Measurements from ENCODE around the gene PRSS36. TPM values are rescaled to one million over a fixed set of nuclear protein-coding genes. Genes with fewer than 3 reads are reported as not detected.
A peak's percentile ranks its signal among the peaks of the same experiment; 100 is the strongest.

PRSS36 gene
- total RNA-seq, 1 experiment from 2014 or later, result 1.6 TPM

- no TSS peak for BruUV-seq (replicated peaks)
- Mint-ChIP-seq H3K4me1 (ENCODE audit: low read depth, unreplicated experiment) (peaks cover 50% of the 10 kb centered on the region), H3K4me3 (ENCODE audit: low read depth, unreplicated experiment) (no peak overlapping the region), H3K27ac (ENCODE audit: unreplicated experiment) (peak overlapping the region; percentile 25), H3K9me3 (ENCODE audit: low read depth, unreplicated experiment) (no peaks in the 10 kb centered on the region), H3K27me3 (ENCODE audit: unreplicated experiment) (no peaks in the 10 kb centered on the region), H3K36me3 (ENCODE audit: insufficient read depth, unreplicated experiment) (peaks cover 66% of the 10 kb centered on the region)
- no peak for DNase-seq
- intact Hi-C loops (cut with micrococcal nuclease; ENCODE audit: unreplicated experiment), result no loop called here
- TF ChIP-seq, protein P1, sequence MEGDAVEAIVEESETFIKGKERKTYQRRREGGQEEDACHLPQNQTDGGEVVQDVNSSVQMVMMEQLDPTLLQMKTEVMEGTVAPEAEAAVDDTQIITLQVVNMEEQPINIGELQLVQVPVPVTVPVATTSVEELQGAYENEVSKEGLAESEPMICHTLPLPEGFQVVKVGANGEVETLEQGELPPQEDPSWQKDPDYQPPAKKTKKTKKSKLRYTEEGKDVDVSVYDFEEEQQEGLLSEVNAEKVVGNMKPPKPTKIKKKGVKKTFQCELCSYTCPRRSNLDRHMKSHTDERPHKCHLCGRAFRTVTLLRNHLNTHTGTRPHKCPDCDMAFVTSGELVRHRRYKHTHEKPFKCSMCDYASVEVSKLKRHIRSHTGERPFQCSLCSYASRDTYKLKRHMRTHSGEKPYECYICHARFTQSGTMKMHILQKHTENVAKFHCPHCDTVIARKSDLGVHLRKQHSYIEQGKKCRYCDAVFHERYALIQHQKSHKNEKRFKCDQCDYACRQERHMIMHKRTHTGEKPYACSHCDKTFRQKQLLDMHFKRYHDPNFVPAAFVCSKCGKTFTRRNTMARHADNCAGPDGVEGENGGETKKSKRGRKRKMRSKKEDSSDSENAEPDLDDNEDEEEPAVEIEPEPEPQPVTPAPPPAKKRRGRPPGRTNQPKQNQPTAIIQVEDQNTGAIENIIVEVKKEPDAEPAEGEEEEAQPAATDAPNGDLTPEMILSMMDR (IDR thresholded peaks at IDR 0.05; ENCODE audit: unreplicated experiment), result no peak
- CTCF ChIA-PET, result interaction anchor here (5.5 kb wide), 1 partner anchor 10 kb away, joined by 26 read pairs; the partner anchor contains the start of gene KAT8
These were observed 22.7 kb downstream of the PRSS36 start for GRCh38 chr16:31127182-31127581.

DNA sequence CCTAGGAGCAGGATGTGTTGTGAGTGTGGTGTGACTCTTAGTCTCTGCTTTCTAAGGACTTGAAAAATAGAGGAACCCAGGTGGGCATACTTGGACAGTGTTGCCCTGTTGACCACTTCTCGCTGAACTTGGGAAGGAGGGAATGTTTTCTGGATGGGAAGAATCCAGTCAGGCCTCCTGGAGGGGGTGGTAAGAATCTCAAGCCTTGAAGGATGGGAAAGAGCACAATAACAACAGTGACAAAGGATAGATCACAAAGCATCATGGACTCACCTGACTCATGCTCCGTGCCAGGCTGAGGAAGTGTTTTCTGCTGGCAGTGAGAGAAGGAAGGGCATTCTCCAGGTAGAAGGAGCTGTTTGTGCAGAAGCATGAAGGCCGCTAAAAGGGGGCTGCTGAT lies 24.0 kb downstream of the PRSS36 start:
- CTCF ChIA-PET, result no interaction called here
- no peaks in the 10 kb centered on the region for H3K9me3 Mint-ChIP-seq (ENCODE audit: low read depth, unreplicated experiment)
- no peak overlapping the region for H3K4me3 Mint-ChIP-seq (ENCODE audit: low read depth, unreplicated experiment)
- H3K27me3 Mint-ChIP-seq (ENCODE audit: unreplicated experiment), result no peaks in the 10 kb centered on the region
- TF ChIP-seq, protein P1 (IDR thresholded peaks at IDR 0.05; ENCODE audit: unreplicated experiment), result no peak
- peak overlapping the region; percentile 40 for H3K27ac Mint-ChIP-seq (ENCODE audit: unreplicated experiment)
- no peak for DNase-seq
- peaks cover 38% of the 10 kb centered on the region for H3K4me1 Mint-ChIP-seq (ENCODE audit: low read depth, unreplicated experiment)
- H3K36me3 Mint-ChIP-seq (ENCODE audit: insufficient read depth, unreplicated experiment), result peaks cover 65% of the 10 kb centered on the region
- no TSS peak for BruUV-seq (replicated peaks)
- intact Hi-C loops (cut with micrococcal nuclease; ENCODE audit: unreplicated experiment), result no loop called here

DNA sequence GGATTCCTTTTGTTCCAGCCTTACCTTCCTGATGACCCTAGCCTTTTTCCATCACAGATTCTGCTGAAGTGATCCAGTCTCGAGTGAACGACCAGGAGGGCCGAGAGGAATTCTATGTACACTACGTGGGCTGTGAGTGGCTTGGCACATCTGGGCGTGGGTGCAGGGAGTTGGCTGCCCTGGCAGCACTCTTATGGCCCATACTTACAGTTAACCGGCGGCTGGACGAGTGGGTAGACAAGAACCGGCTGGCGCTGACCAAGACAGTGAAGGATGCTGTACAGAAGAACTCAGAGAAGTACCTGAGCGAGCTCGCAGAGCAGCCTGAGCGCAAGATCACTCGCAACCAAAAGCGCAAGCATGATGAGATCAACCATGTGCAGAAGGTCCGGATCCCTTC lies 29.7 kb downstream of the PRSS36 start:
- TF ChIP-seq, protein P1 (IDR thresholded peaks at IDR 0.05; ENCODE audit: unreplicated experiment), result no peak
- Mint-ChIP-seq H3K36me3 (ENCODE audit: insufficient read depth, unreplicated experiment) (peaks cover 80% of the 10 kb centered on the region), H3K27me3 (ENCODE audit: unreplicated experiment) (no peaks in the 10 kb centered on the region), H3K4me3 (ENCODE audit: low read depth, unreplicated experiment) (no peak overlapping the region), H3K9me3 (ENCODE audit: low read depth, unreplicated experiment) (no peaks in the 10 kb centered on the region), H3K4me1 (ENCODE audit: low read depth, unreplicated experiment) (peaks cover 11% of the 10 kb centered on the region), H3K27ac (ENCODE audit: unreplicated experiment) (no peak overlapping the region)
- DNase-seq, result no peak
- CTCF ChIA-PET, result no interaction called here
- intact Hi-C loops (cut with micrococcal nuclease; ENCODE audit: unreplicated experiment), result no loop called here
- no TSS peak for BruUV-seq (replicated peaks)

GRCh38 chr16:31118223-31119155 lies 31.4 kb downstream of the PRSS36 start:
- H3K36me3 Mint-ChIP-seq (ENCODE audit: insufficient read depth, unreplicated experiment), result peaks cover 90% of the 10 kb centered on the region
- H3K27ac Mint-ChIP-seq (ENCODE audit: unreplicated experiment), result peak overlapping the region; percentile 87

More at GRCh38 chr16:31118223-31119155, 31.4 kb downstream of the PRSS36 start:
- BruUV-seq (replicated peaks), result TSS peak; percentile 47
- intact Hi-C loops (cut with micrococcal nuclease; ENCODE audit: unreplicated experiment), result no loop called here
- CTCF ChIA-PET, result interaction anchor here (0.8 to 2.1 kb wide), 5 partner anchors 11 to 333 kb away, joined by 3 to 30 read pairs (median 10); partner anchors contain the start of gene FUS
- Mint-ChIP-seq H3K4me3 (ENCODE audit: low read depth, unreplicated experiment) (peak overlapping the region; percentile 88), H3K9me3 (ENCODE audit: low read depth, unreplicated experiment) (no peaks in the 10 kb centered on the region), H3K27me3 (ENCODE audit: unreplicated experiment) (no peaks in the 10 kb centered on the region), H3K4me1 (ENCODE audit: low read depth, unreplicated experiment) (peaks cover 25% of the 10 kb centered on the region)
- TF ChIP-seq, protein P1 (IDR thresholded peaks at IDR 0.05; ENCODE audit: unreplicated experiment), result no peak
- no peak for DNase-seq
